ENCODE measurements around the gene NKPD1. TPM values are rescaled to one million over a fixed set of nuclear protein-coding genes. Genes with fewer than 3 reads are reported as not detected.

Gene NKPD1
- total and polyA plus RNA-seq, 2 donors (not counting 3 experiments of a cell fraction or from before 2014, with no cell fraction given): 0.04 TPM; not detected in 1

GRCh38 chr19:45117671-45118070 lies 43.1 kb downstream of the NKPD1 start:
- Histone ChIP-seq H3K9me1 (replicated peaks; ENCODE audit: control insufficient read depth, extremely low read depth, insufficient read depth, low read length) (no peaks in the 10 kb centered on the region), H3K36me3 (ENCODE audit: control insufficient read depth in 2 of 2, extremely low read depth in 1 of 2, insufficient read depth in 2 of 2, low read length in 2 of 2) (no peaks in the 10 kb centered on the region), H3K9me3 (replicated peaks; ENCODE audit: control insufficient read depth, insufficient read depth, low read length) (no peaks in the 10 kb centered on the region), H2AFZ (ENCODE audit: low read depth, low read length) (no peak overlapping the region), H4K20me1 (replicated peaks; ENCODE audit: control insufficient read depth, extremely low read depth, insufficient read depth, low read length) (no peaks in the 10 kb centered on the region), H3K4me3 (replicated peaks in 1 of 3; ENCODE audit: insufficient read depth in 1 of 3, low read depth in 1 of 3, low read length in 3 of 3) (no peak overlapping the region), H3K4me2 (ENCODE audit: insufficient read depth, low read length) (no peak overlapping the region), H3K79me2 (ENCODE audit: control insufficient read depth, insufficient read depth, low read length) (peaks cover 49% of the 10 kb centered on the region), H3K27me3 (ENCODE audit: control insufficient read depth in 2 of 2, insufficient read depth in 2 of 2, low read length in 2 of 2) (no peaks in the 10 kb centered on the region), H3K27ac (ENCODE audit: insufficient read depth, low read depth, low read length) (no peak overlapping the region), H3K4me1 (ENCODE audit: control insufficient read depth, extremely low read depth, insufficient read depth, low read length) (no peaks in the 10 kb centered on the region), H3K9ac (replicated peaks; ENCODE audit: extremely low read depth, insufficient read depth, low read length) (no peak overlapping the region)
- POLR2A ChIA-PET: no interaction called here
- DNase-seq (ENCODE audit: low read depth, low spot score) (no peak), FAIRE-seq (no peak)
- TF ChIP-seq MAX (IDR thresholded peaks at IDR 0.05; ENCODE audit: insufficient read depth, insufficient read length) (no peak), JUN (IDR thresholded peaks at IDR 0.05; ENCODE audit: borderline replicate concordance, insufficient read depth, insufficient read length, low read depth) (no peak), CTCF (IDR thresholded peaks at IDR 0.05; ENCODE audit: extremely low read depth in 1 of 2, insufficient read depth in 1 of 2, low read depth in 1 of 2, low read length in 2 of 2) (no peak), POLR2A (IDR thresholded peaks at IDR 0.05; ENCODE audit: low read depth, low read length) (no peak), MYC (IDR thresholded peaks at IDR 0.05; ENCODE audit: low read depth, low read length) (no peak)
- CTCF ChIA-PET: interaction anchor here (1.0 to 1.1 kb wide), 2 partner anchors 19 to 58 kb away, joined by 4 to 5 read pairs; no protein-coding TSS in a partner anchor
- dilution Hi-C loops (cut with MboI; ENCODE audit: extremely low pct_ligation_motif_present, low sequenced_read_pairs) (no loop called here), intact Hi-C loops (cut with micrococcal nuclease) (no loop called here)
- BruUV-seq (replicated peaks): no TSS peak

GRCh38 chr19:45117167-45117594 lies 43.6 kb downstream of the NKPD1 start:
- Histone ChIP-seq H3K4me2 (ENCODE audit: insufficient read depth, low read length) (no peak overlapping the region), H3K9ac (replicated peaks; ENCODE audit: extremely low read depth, insufficient read depth, low read length) (no peak overlapping the region), H3K27ac (ENCODE audit: insufficient read depth, low read depth, low read length) (no peak overlapping the region), H3K9me1 (replicated peaks; ENCODE audit: control insufficient read depth, extremely low read depth, insufficient read depth, low read length) (no peaks in the 10 kb centered on the region), H4K20me1 (replicated peaks; ENCODE audit: control insufficient read depth, extremely low read depth, insufficient read depth, low read length) (no peaks in the 10 kb centered on the region), H3K9me3 (replicated peaks; ENCODE audit: control insufficient read depth, insufficient read depth, low read length) (no peaks in the 10 kb centered on the region), H3K79me2 (ENCODE audit: control insufficient read depth, insufficient read depth, low read length) (peaks cover 54% of the 10 kb centered on the region), H2AFZ (ENCODE audit: low read depth, low read length) (no peak overlapping the region), H3K4me1 (ENCODE audit: control insufficient read depth, extremely low read depth, insufficient read depth, low read length) (no peaks in the 10 kb centered on the region), H3K27me3 (ENCODE audit: control insufficient read depth in 2 of 2, insufficient read depth in 2 of 2, low read length in 2 of 2) (no peaks in the 10 kb centered on the region), H3K4me3 (replicated peaks in 1 of 3; ENCODE audit: insufficient read depth in 1 of 3, low read depth in 1 of 3, low read length in 3 of 3) (no peak overlapping the region), H3K36me3 (ENCODE audit: control insufficient read depth in 2 of 2, extremely low read depth in 1 of 2, insufficient read depth in 2 of 2, low read length in 2 of 2) (no peaks in the 10 kb centered on the region)
- no peak for FAIRE-seq
- TF ChIP-seq MYC (IDR thresholded peaks at IDR 0.05; ENCODE audit: low read depth, low read length) (no peak), JUN (IDR thresholded peaks at IDR 0.05; ENCODE audit: borderline replicate concordance, insufficient read depth, insufficient read length, low read depth) (no peak), CTCF (IDR thresholded peaks at IDR 0.05; ENCODE audit: extremely low read depth in 1 of 2, insufficient read depth in 1 of 2, low read depth in 1 of 2, low read length in 2 of 2) (no peak), MAX (IDR thresholded peaks at IDR 0.05; ENCODE audit: insufficient read depth, insufficient read length) (no peak), EZH2 (IDR thresholded peaks at IDR 0.05; ENCODE audit: borderline replicate concordance, low read depth, low read length, severe bottlenecking) (no peak), FOS (IDR thresholded peaks at IDR 0.05; ENCODE audit: borderline replicate concordance, insufficient read depth, low read length) (no peak), POLR2A (IDR thresholded peaks at IDR 0.05; ENCODE audit: low read depth, low read length) (no peak), GATA2 (IDR thresholded peaks at IDR 0.05; ENCODE audit: insufficient read depth, insufficient read length, low read depth, low read length) (no peak), POLR2AphosphoS5 (IDR thresholded peaks at IDR 0.05; ENCODE audit: insufficient read depth, low read depth, low read length) (no peak)
- DNase-seq (ENCODE audit: low read depth, low spot score): no peak
- BruUV-seq (replicated peaks): no TSS peak
- ChIA-PET POLR2A (no interaction called here), CTCF (no interaction called here)
- intact Hi-C loops (cut with micrococcal nuclease) (no loop called here), dilution Hi-C loops (cut with MboI; ENCODE audit: extremely low pct_ligation_motif_present, low sequenced_read_pairs) (no loop called here)

Data from endothelial cell of umbilical vein (primary cell).